NOMO-1 treated with dmso at 0.1 percent for 144 hours (cell line): ENCODE measurements around the gene CHSY3.
A peak's percentile ranks its signal among the peaks of the same experiment; 100 is the strongest.

Experiments used
- DNase-seq: peaks from one replicate; lab custom pipeline; 2025; ENCODE audit not compliant: unreplicated experiment; lab: John Stamatoyannopoulos, UW

CHSY3 gene

GRCh38 chr5:129904102-129904666, at the start of gene CHSY3:
TSS of gene CHSY3 (plus strand) at chr5:129904465.
- peak; percentile 59 for DNase-seq

- no peak for DNase-seq
Measured at GRCh38 chr5:129856325-129856724, 47.9 kb upstream of the CHSY3 start.

GRCh38 chr5:129857116-129857515, 47.1 kb upstream of the CHSY3 start:
- no peak for DNase-seq

- no peak for DNase-seq
Measured at GRCh38 chr5:129858131-129858675, 46.1 kb upstream of the CHSY3 start.

- DNase-seq, result no peak
Measured at GRCh38 chr5:129884322-129884721, 19.9 kb upstream of the CHSY3 start.

- DNase-seq, result no peak
Measured at GRCh38 chr5:129899454-129899853, 4.8 kb upstream of the CHSY3 start.

GRCh38 chr5:129902816-129903215, 1.4 kb upstream of the CHSY3 start:
- no peak for DNase-seq

GRCh38 chr5:129903466-129904101, 681 bp upstream of the CHSY3 start:
- no peak for DNase-seq

- no peak for DNase-seq
Measured at GRCh38 chr5:129904667-129905472, 605 bp downstream of the CHSY3 start.

- no peak for DNase-seq
Measured at GRCh38 chr5:129905473-129906176, 1.4 kb downstream of the CHSY3 start.

GRCh38 chr5:129906177-129906887, 2.1 kb downstream of the CHSY3 start:
- no peak for DNase-seq

GRCh38 chr5:129909225-129909624, 5.0 kb downstream of the CHSY3 start:
- no peak for DNase-seq

GRCh38 chr5:129912601-129913255, 8.5 kb downstream of the CHSY3 start:
- DNase-seq, result no peak

GRCh38 chr5:129915415-129915814, 11.2 kb downstream of the CHSY3 start:
- no peak for DNase-seq

- no peak for DNase-seq
Measured at GRCh38 chr5:129917224-129917623, 13.0 kb downstream of the CHSY3 start.

- DNase-seq, result no peak
Measured at GRCh38 chr5:129921204-129921603, 16.9 kb downstream of the CHSY3 start.

GRCh38 chr5:129930221-129930620, 26.0 kb downstream of the CHSY3 start:
- DNase-seq, result no peak

GRCh38 chr5:129935626-129936025, 31.4 kb downstream of the CHSY3 start:
- no peak for DNase-seq

GRCh38 chr5:129938077-129938476, 33.8 kb downstream of the CHSY3 start:
- no peak for DNase-seq

GRCh38 chr5:129943936-129944335, 39.7 kb downstream of the CHSY3 start:
- DNase-seq, result no peak
